GM23248 (cell line): ENCODE results near the gene INTS11.

ENCODE experiments used
- EZH2 ChIP-seq: fragments of 200-600 bp; sonication (generic); IDR thresholded peaks from 2 replicates; pipeline ENCODE4 v1.6.1; 2018; ENCODE audit warnings: antibody characterized with exemption, mild to moderate bottlenecking; ENCODE audit not compliant: insufficient read depth, poor library complexity, severe bottlenecking
- EZH2phosphoT487 ChIP-seq: fragments of 200-600 bp; sonication (generic); IDR thresholded peaks from 2 replicates; pipeline ENCODE4 v1.6.1; 2018; ENCODE audit warnings: antibody characterized with exemption, moderate library complexity, mild to moderate bottlenecking, low read depth; ENCODE audit not compliant: insufficient read depth

- TF ChIP-seq EZH2 (no peak), EZH2phosphoT487 (no peak)
These were observed 19.8 kb downstream of the INTS11 start for GRCh38 chr1:1304331-1305299.
